HG03045 (cell line): ENCODE results near the gene TNKS2.
A peak's percentile ranks its signal among the peaks of the same experiment; 100 is the strongest.
"Not testable (repeated sequence)": the region's sequence is repeated elsewhere in the genome, so short reads cannot be mapped to it uniquely, and the experiment has no call there.

Experiments used
- ATAC-seq: cut with Tn5 transposase; IDR thresholded peaks from one replicate; pipeline ENCODE4 v1.9.1; 2021; ENCODE audit warnings: mild to moderate bottlenecking, moderate library complexity; ENCODE audit not compliant: unreplicated experiment

Gene TNKS2

GRCh38 chr10:91797874-91798648, at the start of gene TNKS2:
Gene TNKS2 (plus strand): TSS chr10:91798426. CDS start chr10:91798691, 265 bp downstream.
- peak; percentile 81 for ATAC-seq

DNA sequence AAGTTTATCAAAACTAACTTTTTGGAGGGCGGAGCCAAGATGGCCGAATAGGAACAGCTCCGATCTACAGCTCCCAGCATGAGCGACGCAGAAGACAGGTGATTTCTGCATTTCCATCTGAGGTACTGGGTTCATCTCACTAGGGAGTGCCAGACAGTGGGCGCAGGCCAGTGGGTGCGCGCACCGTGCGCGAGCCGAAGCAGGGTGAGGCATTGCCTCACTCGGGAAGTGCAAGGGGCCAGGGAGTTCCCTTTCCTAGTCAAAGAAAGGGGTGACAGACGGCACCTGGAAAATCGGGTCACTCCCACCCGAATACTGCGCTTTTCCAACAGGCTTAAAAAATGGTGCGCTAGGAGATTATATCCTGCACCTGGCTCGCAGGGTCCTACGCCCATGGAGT, 48.6 kb upstream of the TNKS2 start:
- not testable (repeated sequence) for ATAC-seq

DNA sequence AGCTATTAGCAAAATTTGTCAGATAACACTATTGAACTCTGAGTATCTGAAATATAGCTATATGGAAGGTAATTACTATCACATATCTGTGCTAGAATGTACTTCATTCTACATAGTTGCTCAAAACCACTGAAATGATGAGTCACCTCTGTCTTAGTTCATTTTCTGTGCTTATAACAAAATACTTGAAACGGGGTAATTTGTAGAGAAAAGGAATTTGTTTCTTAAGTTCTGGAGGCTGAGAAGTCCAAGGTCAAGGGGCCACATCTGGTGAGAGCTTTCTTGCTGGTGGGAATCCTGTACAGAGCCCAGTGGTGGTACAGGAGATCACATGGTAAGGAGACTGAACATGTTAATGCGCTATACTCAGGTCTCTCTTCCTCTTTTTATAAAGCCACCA, 41.9 kb upstream of the TNKS2 start:
- no peak for ATAC-seq

- ATAC-seq: no peak
Observed at GRCh38 chr10:91758303-91759146, 39.7 kb upstream of the TNKS2 start.

- ATAC-seq: no peak
Observed at GRCh38 chr10:91759581-91759986, 38.6 kb upstream of the TNKS2 start.

- no peak for ATAC-seq
Observed at GRCh38 chr10:91761721-91762120, 36.5 kb upstream of the TNKS2 start.

- no peak for ATAC-seq
Observed at GRCh38 chr10:91762878-91763277, 35.3 kb upstream of the TNKS2 start.

DNA sequence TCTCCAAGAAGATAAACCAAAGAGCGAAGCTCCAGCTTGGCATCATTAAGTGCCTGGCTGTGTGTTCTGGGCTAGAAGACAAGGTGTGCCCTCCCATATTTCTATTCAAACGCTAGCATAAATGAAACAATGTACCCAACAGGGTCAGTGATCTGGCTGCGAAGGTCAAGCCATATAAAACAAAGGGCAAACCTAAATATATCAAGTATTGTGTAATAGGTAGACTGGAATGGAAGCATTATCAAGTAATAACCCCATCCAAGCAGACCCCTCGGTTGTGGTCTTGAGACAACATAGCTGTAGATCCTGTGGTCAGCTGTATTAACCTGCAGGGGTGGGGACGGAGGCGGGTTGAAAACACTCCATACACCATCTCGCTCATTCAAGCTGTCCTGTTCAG, 31.6 kb upstream of the TNKS2 start:
- no peak for ATAC-seq

DNA sequence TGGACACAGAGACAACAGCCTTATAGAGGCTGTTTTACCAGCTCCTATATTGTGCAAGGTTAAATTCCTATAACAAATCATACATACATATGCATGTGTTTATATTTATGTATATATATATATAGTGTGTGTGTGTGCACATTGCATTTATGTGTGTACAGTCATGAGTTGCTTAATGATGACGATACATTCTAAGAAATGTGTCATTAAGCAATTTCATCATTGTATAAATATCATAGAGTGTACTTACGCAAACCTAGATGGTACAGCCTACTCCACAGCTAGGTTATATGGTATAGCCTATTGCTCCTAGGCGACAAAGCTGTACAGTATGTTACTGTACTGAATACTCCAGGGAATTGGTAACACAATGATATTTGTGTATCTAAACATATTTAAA, 30.1 kb upstream of the TNKS2 start:
- no peak for ATAC-seq

DNA sequence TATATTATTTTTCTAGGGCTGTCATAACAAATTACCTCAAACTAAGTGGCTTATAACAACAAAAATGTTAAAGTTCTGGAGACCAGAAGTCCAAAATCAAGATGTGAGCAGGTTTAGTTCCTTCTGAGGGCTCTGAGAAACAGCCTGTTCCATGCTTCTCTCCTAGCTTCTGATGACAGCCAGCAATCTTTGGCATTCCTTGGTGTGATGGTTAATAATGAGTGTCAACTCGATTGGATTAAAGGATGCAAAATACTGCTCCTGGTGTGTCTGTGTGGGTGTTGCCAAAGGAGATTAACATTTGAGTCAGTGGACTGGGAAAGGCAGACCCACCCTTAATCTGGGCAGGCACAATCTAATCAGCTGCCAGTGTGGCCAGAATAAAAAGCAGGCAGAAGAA, 26.3 kb upstream of the TNKS2 start:
- no peak for ATAC-seq

DNA sequence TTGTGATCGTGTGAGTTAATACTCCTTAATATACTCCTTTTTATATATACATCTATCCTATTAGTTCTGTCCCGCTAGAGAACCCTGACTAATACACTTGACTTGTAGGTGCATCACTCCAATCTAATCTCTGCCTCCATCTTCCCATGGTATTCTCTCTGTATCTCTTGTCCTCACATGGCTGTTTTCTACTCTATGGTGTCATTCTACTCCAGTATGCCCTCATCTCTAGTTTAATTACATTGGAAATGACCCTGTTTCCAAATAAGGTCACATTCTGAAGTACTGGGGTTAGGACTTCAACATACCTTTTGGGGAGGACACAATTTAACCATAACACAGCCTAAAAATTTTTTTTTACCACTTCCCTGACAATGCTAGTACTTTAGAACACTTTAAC, 25.8 kb upstream of the TNKS2 start:
- ATAC-seq: no peak

DNA sequence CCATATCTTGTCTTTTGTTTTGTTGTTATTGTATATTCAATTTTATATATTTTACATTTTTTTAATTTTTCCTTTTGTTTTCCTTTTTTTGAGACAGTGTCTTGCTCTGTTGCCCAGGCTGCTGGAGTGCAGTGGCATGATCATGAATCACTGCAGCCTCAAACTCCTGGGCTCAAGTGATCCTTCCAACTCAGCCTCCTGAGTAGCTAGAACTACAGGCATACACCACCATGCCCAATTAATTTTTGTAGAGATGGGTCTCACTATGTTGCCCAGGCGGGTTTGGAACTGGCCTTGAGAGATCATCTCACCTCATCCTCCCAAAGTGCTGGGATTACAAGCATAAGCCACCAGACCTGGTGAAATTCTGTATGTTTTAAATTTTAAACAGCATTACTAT, 25.4 kb upstream of the TNKS2 start:
- ATAC-seq: no peak

DNA sequence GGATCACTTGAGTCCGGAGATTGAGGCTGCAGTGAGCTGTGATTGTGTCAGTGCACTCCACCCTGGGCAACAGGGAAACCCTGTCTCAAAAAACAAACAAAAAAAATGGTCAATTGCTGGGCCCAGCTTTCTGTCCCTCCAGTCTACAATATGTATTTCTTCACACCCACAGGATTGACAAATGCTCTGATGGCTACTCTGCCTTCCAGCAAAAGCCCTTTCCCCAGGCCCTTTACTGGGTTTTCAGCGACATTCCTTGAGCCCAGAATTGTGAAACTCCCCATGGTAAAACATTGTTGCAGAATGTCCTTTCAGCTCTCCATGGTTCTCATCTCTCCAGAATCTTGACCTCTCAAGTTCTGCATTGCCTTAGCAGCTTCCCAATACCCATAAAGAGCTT, 23.7 kb upstream of the TNKS2 start:
- ATAC-seq: no peak

- ATAC-seq: no peak
Observed at GRCh38 chr10:91775731-91776130, 22.5 kb upstream of the TNKS2 start.

GRCh38 chr10:91776266-91776665, 22.0 kb upstream of the TNKS2 start:
- ATAC-seq: no peak

DNA sequence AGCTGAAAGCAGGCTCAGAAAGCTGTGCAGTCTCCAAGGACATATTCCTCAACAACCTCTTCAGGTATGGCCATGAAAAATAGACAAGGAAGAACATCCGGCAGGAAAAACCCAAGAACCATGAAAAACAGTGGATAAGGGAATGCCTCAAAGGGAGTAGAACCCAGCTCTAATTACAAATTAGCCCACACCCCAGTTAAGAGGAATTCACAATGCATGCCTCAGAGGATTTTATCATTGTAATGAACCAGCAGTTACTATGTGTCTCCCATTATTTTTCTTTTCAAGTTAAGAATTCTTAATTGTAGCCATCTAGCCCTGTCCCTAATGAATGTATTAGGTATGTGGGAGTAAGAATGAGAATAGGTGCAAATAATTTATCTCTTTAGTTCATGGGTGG, 19.7 kb upstream of the TNKS2 start:
- no peak for ATAC-seq

GRCh38 chr10:91779011-91779605, 19.1 kb upstream of the TNKS2 start:
- ATAC-seq: no peak

- ATAC-seq: no peak
Observed at GRCh38 chr10:91782539-91782938, 15.7 kb upstream of the TNKS2 start.

DNA sequence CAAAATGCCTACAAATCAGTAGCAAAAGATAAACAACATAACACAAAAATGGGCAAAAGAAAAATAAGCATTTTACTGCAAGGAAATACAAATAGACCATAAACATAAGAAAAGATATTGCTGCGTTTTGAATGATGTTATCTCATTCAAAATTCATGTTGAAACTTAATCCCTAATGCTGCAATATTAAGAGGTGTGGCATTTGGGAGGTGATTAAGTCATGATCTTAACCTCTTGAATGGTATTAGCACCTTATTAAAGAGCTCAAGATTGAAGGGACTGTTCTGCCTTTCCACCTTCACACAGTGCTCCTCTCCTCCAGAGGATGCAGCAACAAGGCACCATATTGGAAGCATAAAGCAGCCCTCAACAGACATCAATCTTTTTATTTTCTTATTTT, 12.4 kb upstream of the TNKS2 start:
- no peak for ATAC-seq

GRCh38 chr10:91787258-91787657, 11.0 kb upstream of the TNKS2 start:
- ATAC-seq: no peak

GRCh38 chr10:91787810-91788209, 10.4 kb upstream of the TNKS2 start:
- ATAC-seq: no peak

GRCh38 chr10:91788527-91788926, 9.7 kb upstream of the TNKS2 start:
- ATAC-seq: no peak
